Mesendoderm (in vitro differentiated cells): Measurements from ENCODE around the gene PSMB7.
A peak's percentile ranks its signal among the peaks of the same experiment; 100 is the strongest.

ENCODE experiments used
- DNase-seq: peaks from one replicate; pipeline ENCODE4 v3.0.0; 2013
- H2AK5ac ChIP-seq: 2 replicates; pipeline ENCODE4 v1.6.1; 2013; ENCODE audit warnings: low read length, inconsistent platforms
- H2BK120ac ChIP-seq: 2 replicates; pipeline ENCODE4 v1.6.1; 2013; ENCODE audit warnings: low read depth, mild to moderate bottlenecking, low read length, moderate library complexity, mixed read lengths
- H2BK15ac ChIP-seq: replicated peaks from 2 replicates; pipeline ENCODE4 v1.6.1; 2013; ENCODE audit warnings: low read depth, mild to moderate bottlenecking, moderate library complexity
- H2BK5ac ChIP-seq: 2 replicates; pipeline ENCODE4 v1.6.1; 2013; ENCODE audit warnings: low read length, inconsistent platforms
- H3K18ac ChIP-seq: 2 replicates; pipeline ENCODE4 v1.6.1; 2013; ENCODE audit warnings: mild to moderate bottlenecking, low read length, mixed read lengths
- H3K23ac ChIP-seq: one replicate; pipeline ENCODE4 v1.6.1; 2013; ENCODE audit warnings: low read length
- H3K27ac ChIP-seq: 2 replicates; pipeline ENCODE4 v1.5.1; 2013; ENCODE audit warnings: low read depth, mild to moderate bottlenecking, inconsistent platforms, low read length, moderate library complexity
- H3K27me3 ChIP-seq: 2 replicates; pipeline ENCODE4 v1.6.1; 2013; ENCODE audit warnings: low read length, control low read depth, mild to moderate bottlenecking, inconsistent platforms; ENCODE audit not compliant: insufficient read depth, poor library complexity
- H3K36me3 ChIP-seq: 2 replicates; pipeline ENCODE4 v1.6.1; 2013; ENCODE audit warnings: low read length, inconsistent platforms; ENCODE audit not compliant: control insufficient read depth, insufficient read depth
- H3K4ac ChIP-seq: one replicate; pipeline ENCODE4 v1.6.1; 2013; ENCODE audit warnings: low read depth, mild to moderate bottlenecking, low read length, moderate library complexity
- H3K4me1 ChIP-seq: 2 replicates; pipeline ENCODE4 v1.6.1; 2013; ENCODE audit warnings: low read depth, low read length, inconsistent platforms; ENCODE audit not compliant: control insufficient read depth
- H3K4me2 ChIP-seq: 2 replicates; pipeline ENCODE4 v1.6.1; 2013; ENCODE audit warnings: low read length
- H3K4me3 ChIP-seq: 2 replicates; pipeline ENCODE4 v1.5.1; 2013; ENCODE audit warnings: mild to moderate bottlenecking, low read length
- H3K56ac ChIP-seq: one replicate; pipeline ENCODE4 v1.6.1; 2013; ENCODE audit warnings: low read length
- H3K79me1 ChIP-seq: 2 replicates; pipeline ENCODE4 v1.6.1; 2013; ENCODE audit warnings: low read length, inconsistent platforms
- H3K79me2 ChIP-seq: 2 replicates; pipeline ENCODE4 v1.6.1; 2013; ENCODE audit warnings: mild to moderate bottlenecking, low read length; ENCODE audit not compliant: control insufficient read depth, insufficient read depth
- H3K9ac ChIP-seq: 2 replicates; pipeline ENCODE4 v1.6.1; 2013; ENCODE audit warnings: low read length, inconsistent platforms
- H4K5ac ChIP-seq: one replicate; pipeline ENCODE4 v1.6.1; 2013; ENCODE audit warnings: low read length
- H4K8ac ChIP-seq: one replicate; pipeline ENCODE4 v1.6.1; 2013; ENCODE audit warnings: low read depth, mild to moderate bottlenecking, control low read depth, low read length, moderate library complexity
- WGBS: extraction: QIAGEN DNeasy Blood & Tissue Kit; methylation state at CpG from one replicate; pipeline ENCODE4 v1.1.7; 2013; ENCODE audit warnings: low lambda C conversion rate, missing lambda C conversion rate; ENCODE audit not compliant: insufficient coverage; ENCODE audit errors: extremely low coverage; 5-methylcytosine and 5-hydroxymethylcytosine counted together

PSMB7 gene

GRCh38 chr9:124323904-124324303, 91.3 kb downstream of the PSMB7 start:
- WGBS = no CpG with 5 or more reads among the region's 10 CpGs

GRCh38 chr9:124322618-124323432, 92.4 kb downstream of the PSMB7 start:
- Histone ChIP-seq H3K36me3 (no peaks in the 10 kb centered on the region), H4K5ac (no peak overlapping the region), H2BK120ac (no peak overlapping the region), H2BK5ac (no peak overlapping the region), H3K79me1 (no peaks in the 10 kb centered on the region), H2AK5ac (no peak overlapping the region), H3K4ac (no peak overlapping the region), H3K27ac (no peak overlapping the region), H3K9ac (no peak overlapping the region), H3K23ac (no peak overlapping the region), H2BK15ac (no peak overlapping the region), H3K27me3 (no peaks in the 10 kb centered on the region), H3K4me3 (no peak overlapping the region), H4K8ac (no peak overlapping the region), H3K18ac (no peak overlapping the region), H3K56ac (no peak overlapping the region), H3K4me1 (no peaks in the 10 kb centered on the region), H3K79me2 (no peaks in the 10 kb centered on the region), H3K4me2 (no peak overlapping the region)
- no peak for DNase-seq
- WGBS = no CpG with 5 or more reads among the region's 18 CpGs

More at GRCh38 chr9:124323904-124324303, 91.3 kb downstream of the PSMB7 start:
- Histone ChIP-seq H3K4me1 (no peaks in the 10 kb centered on the region), H4K5ac (no peak overlapping the region), H4K8ac (no peak overlapping the region), H3K56ac (no peak overlapping the region), H3K4ac (no peak overlapping the region), H2AK5ac (no peak overlapping the region), H3K79me2 (no peaks in the 10 kb centered on the region), H3K27me3 (no peaks in the 10 kb centered on the region), H2BK5ac (no peak overlapping the region), H3K23ac (no peak overlapping the region), H2BK120ac (no peak overlapping the region), H3K79me1 (no peaks in the 10 kb centered on the region), H2BK15ac (no peak overlapping the region), H3K4me2 (no peak overlapping the region), H3K4me3 (no peak overlapping the region), H3K36me3 (no peaks in the 10 kb centered on the region), H3K18ac (no peak overlapping the region), H3K27ac (no peak overlapping the region), H3K9ac (no peak overlapping the region)
- no peak for DNase-seq

GRCh38 chr9:124321935-124322334, 93.3 kb downstream of the PSMB7 start:
- WGBS = no CpG with 5 or more reads among the region's 4 CpGs

GRCh38 chr9:124321416-124321815, 93.8 kb downstream of the PSMB7 start:
- H2BK15ac ChIP-seq = no peak overlapping the region

More at GRCh38 chr9:124321935-124322334, 93.3 kb downstream of the PSMB7 start:
- Histone ChIP-seq H3K79me1 (no peaks in the 10 kb centered on the region), H3K4me2 (no peak overlapping the region), H3K23ac (no peak overlapping the region), H4K5ac (no peak overlapping the region), H3K4ac (no peak overlapping the region), H3K27ac (no peak overlapping the region), H3K56ac (no peak overlapping the region), H2BK120ac (no peak overlapping the region), H3K9ac (no peak overlapping the region), H3K4me3 (no peak overlapping the region), H2BK15ac (no peak overlapping the region), H3K18ac (no peak overlapping the region), H4K8ac (no peak overlapping the region), H3K4me1 (no peaks in the 10 kb centered on the region), H3K36me3 (no peaks in the 10 kb centered on the region), H2AK5ac (no peak overlapping the region), H3K79me2 (no peaks in the 10 kb centered on the region), H2BK5ac (no peak overlapping the region), H3K27me3 (no peaks in the 10 kb centered on the region)
- no peak for DNase-seq

GRCh38 chr9:124320062-124320973, 94.9 kb downstream of the PSMB7 start:
- Histone ChIP-seq H3K9ac (no peak overlapping the region), H2AK5ac (no peak overlapping the region), H2BK15ac (no peak overlapping the region), H3K27me3 (no peaks in the 10 kb centered on the region), H3K79me2 (no peaks in the 10 kb centered on the region), H2BK120ac (no peak overlapping the region), H4K5ac (no peak overlapping the region), H3K23ac (no peak overlapping the region), H3K4me1 (no peaks in the 10 kb centered on the region), H4K8ac (no peak overlapping the region), H3K4ac (no peak overlapping the region), H3K4me3 (no peak overlapping the region), H3K36me3 (no peaks in the 10 kb centered on the region), H2BK5ac (no peak overlapping the region), H3K79me1 (no peaks in the 10 kb centered on the region), H3K18ac (no peak overlapping the region), H3K56ac (no peak overlapping the region), H3K4me2 (no peak overlapping the region), H3K27ac (no peak overlapping the region)
- peak; percentile 79 for DNase-seq
- WGBS = no CpG with 5 or more reads among the region's 17 CpGs

More at GRCh38 chr9:124321416-124321815, 93.8 kb downstream of the PSMB7 start:
- no peaks in the 10 kb centered on the region for H3K4me1 ChIP-seq
- no peak overlapping the region for H3K56ac ChIP-seq
- no peak overlapping the region for H3K27ac ChIP-seq
- H3K9ac ChIP-seq = no peak overlapping the region
- no CpG with 5 or more reads among the region's 12 CpGs for WGBS
- DNase-seq = no peak
- no peak overlapping the region for H4K5ac ChIP-seq
- H3K4me2 ChIP-seq = no peak overlapping the region
- H3K36me3 ChIP-seq = no peaks in the 10 kb centered on the region
- H2BK120ac ChIP-seq = no peak overlapping the region
- H4K8ac ChIP-seq = no peak overlapping the region
- H3K79me1 ChIP-seq = no peaks in the 10 kb centered on the region
- no peak overlapping the region for H2BK5ac ChIP-seq
- H3K23ac ChIP-seq = no peak overlapping the region
- no peaks in the 10 kb centered on the region for H3K27me3 ChIP-seq
- no peak overlapping the region for H3K4me3 ChIP-seq
- H3K4ac ChIP-seq = no peak overlapping the region
- no peaks in the 10 kb centered on the region for H3K79me2 ChIP-seq
- H3K18ac ChIP-seq = no peak overlapping the region
- H2AK5ac ChIP-seq = no peak overlapping the region
